Stimulated activated CD8-positive, alpha-beta memory T cell treated with anti-CD3 and anti-CD28 coated beads, Interleukin-15, amount 100 ng/mL, for 4 hours (primary cell): ENCODE measurements around the gene PRR19.

Experiments
- DNase-seq, 2 donors: peaks; one replicate each; pipeline ENCODE4 v3.0.0-alpha.2; 2020; ENCODE audit warnings: low read depth in 2 of 2

PRR19 gene

GRCh38 chr19:42283188-42284065, 18.5 kb upstream of the PRR19 start:
- peak; percentile 89 to 96 for DNase-seq

- peak; percentile 55 to 69 for DNase-seq
These were observed 17.8 kb upstream of the PRR19 start for GRCh38 chr19:42284066-42284501.

DNA sequence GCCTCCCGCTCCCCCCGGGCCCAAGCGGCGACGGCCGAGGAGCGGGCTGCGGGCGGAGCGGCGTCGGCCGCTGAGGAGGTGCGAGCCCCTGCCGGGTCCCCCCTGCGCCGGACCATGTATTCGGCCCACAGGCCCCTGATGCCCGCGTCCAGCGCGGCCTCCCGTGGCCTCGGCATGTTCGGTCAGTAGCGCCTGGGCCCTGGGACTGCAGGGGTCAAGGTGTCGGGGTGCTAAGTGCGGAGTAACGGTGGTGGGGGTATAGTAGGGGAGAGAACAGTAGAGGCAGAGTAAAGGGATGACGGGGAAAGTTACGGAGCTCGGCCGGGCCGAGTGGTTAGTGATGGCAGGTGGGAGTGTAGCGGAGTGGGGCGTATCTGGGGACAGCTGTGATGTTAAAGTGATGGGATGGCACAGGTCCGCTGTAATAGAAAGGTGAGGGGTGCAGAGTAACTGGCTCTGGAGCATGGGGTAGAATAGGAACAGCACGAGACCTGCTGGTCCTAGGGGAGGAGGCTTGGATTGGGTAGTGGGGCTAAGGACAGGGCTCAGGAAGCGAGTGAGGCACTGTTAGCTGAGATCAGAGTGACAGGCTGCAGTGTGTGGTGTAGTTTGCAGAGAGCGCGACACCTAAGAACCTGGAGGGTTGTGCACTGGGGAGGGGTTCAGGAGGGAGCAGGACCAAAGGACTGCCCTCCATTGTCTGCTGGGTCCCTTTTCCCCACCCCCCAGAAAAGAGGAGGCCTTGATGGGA, 17.2 kb upstream of the PRR19 start:
- no peak for DNase-seq

- no peak for DNase-seq
These were observed 16.4 kb upstream of the PRR19 start for GRCh38 chr19:42285541-42285941.

GRCh38 chr19:42285988-42286348, 16.0 kb upstream of the PRR19 start:
- DNase-seq = no peak

- no peak for DNase-seq
These were observed 15.4 kb upstream of the PRR19 start for GRCh38 chr19:42286349-42287016.

GRCh38 chr19:42287017-42287826, 14.7 kb upstream of the PRR19 start:
- no peak for DNase-seq

GRCh38 chr19:42287827-42288107, 14.2 kb upstream of the PRR19 start:
- no peak for DNase-seq

DNA sequence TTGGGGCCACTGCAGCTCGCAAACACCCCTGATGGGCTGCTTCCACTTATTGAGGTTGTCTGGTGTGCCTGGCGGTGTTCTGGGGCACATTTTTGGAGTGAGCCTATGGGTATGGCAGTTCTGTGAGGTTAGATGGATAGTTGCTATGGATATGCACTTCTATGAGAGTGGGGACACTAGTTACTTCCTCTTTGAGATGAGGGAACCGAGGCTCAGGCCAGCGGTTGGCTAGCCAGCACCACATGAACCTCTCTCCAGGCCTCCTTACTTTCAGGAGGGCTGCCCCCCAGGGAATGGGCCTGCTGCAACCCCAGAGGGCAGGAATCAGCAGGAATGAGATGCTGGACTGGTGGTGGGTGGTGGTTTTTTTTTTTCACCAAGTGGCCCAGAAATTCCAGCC, 13.5 kb upstream of the PRR19 start:
- DNase-seq = no peak

DNA sequence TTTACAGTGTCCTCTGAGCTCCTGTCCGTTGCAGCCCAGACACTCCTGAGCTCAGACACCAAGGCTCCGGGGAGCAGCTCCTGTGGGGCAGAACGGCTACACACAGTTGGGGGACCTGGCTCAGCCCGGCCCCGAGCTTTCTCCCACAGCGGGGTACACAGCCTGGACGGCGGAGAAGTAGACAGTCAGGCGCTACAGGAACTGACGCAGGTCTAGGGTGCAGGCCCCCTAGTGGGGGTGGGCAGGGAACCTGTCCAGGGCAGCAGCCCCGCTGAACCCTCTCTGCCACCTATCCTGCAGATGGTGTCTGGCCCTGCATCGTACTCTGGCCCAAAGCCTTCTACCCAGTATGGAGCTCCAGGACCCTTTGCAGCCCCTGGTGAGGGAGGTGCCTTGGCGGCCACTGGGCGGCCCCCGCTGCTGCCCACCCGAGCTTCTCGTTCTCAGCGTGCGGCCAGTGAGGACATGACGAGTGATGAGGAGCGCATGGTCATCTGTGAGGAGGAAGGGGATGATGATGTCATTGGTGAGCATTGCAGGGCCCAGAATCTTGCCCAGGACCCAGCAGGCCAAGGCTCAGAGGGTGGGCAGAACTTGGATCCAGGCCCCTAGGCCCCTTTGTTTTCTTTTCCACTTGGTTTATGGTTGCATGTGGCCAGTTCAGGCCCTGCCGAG, 12.9 kb upstream of the PRR19 start:
- DNase-seq = no peak

GRCh38 chr19:42289556-42290041, 12.3 kb upstream of the PRR19 start:
- DNase-seq = no peak

DNA sequence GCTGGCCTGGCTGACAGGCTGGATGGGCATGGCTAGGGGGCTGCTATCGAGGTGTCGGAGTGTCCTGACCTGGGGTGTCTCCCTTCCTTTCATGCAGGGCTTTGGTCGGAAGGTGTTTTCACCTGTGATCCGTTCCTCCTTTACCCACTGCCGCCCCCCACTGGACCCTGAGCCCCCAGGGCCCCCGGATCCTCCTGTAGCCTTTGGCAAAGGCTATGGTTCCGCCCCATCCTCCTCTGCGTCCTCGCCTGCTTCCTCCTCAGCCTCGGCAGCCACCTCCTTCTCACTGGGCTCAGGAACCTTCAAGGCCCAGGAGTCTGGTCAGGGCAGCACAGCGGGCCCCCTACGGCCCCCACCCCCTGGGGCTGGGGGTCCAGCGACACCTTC, 11.8 kb upstream of the PRR19 start:
- no peak for DNase-seq

DNA sequence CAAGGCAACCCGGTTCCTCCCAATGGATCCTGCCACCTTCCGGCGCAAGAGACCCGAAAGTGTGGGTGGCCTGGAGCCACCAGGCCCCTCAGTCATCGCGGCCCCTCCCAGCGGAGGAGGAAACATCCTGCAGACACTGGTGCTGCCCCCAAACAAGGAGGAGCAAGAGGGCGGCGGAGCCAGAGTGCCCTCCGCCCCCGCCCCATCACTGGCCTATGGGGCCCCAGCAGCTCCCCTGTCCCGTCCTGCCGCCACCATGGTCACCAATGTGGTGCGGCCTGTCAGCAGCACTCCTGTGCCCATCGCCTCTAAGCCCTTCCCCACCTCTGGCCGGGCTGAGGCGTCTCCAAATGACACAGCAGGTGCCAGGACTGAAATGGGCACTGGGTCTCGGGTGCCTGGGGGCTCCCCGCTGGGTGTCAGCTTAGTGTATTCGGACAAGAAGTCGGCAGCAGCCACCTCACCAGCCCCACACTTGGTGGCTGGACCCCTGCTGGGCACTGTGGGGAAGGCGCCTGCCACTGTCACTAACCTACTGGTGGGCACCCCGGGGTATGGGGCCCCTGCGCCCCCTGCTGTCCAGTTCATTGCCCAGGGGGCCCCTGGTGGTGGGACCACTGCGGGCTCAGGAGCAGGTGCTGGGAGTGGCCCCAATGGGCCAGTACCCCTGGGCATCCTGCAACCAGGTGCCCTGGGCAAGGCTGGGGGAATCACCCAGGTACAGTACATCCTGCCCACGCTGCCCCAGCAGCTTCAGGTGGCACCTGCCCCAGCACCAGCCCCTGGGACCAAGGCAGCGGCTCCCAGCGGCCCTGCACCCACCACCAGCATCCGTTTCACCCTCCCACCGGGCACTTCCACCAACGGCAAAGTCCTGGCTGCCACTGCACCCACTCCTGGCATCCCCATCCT, 11.2 kb upstream of the PRR19 start:
- DNase-seq = peak; percentile 30 to 35

DNA sequence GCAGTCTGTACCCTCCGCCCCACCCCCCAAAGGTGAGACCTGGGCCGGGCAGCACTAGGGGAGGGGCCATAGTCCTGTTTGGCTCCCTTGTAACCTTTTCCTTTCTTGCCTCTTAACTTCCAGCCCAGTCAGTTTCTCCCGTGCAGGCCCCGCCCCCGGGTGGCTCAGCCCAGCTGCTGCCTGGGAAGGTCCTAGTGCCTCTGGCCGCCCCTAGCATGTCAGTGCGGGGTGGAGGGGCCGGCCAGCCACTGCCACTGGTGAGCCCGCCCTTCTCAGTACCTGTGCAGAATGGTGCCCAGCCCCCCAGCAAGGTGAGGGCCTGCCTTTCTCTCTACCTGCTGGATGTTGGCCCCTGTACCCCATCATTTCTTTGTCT, 10.5 kb upstream of the PRR19 start:
- no peak for DNase-seq

DNA sequence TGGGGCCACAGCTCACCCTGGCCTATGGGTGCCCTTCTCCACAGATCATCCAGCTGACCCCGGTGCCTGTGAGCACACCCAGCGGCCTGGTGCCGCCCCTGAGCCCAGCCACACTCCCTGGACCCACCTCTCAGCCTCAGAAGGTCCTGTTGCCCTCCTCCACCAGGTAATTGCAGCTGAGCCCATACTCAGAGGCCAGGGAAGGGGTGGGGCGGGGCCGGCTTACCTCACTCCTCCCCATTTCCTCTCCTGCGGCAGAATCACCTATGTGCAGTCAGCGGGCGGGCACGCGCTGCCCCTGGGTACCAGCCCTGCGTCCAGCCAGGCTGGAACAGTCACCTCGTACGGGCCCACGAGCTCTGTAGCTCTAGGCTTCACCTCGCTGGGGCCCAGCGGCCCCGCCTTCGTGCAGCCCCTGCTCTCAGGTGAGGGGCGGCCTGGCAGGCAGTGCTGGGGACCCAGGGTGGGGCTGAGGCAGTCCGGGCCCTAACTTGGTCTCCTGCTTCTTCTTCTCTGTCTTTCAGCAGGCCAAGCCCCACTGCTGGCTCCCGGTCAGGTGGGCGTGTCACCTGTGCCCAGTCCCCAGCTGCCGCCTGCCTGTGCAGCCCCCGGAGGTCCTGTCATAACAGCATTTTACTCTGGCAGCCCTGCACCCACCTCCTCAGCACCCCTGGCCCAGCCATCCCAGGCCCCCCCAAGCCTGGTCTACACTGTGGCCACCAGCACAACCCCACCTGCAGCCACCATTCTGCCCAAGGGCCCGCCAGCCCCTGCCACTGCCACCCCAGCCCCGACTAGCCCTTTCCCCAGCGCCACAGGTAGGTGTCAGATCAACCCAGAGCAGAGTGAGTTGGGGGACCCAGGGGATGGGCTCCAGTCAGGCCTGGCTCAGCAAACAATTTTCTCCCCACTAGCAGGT, 9.6 kb upstream of the PRR19 start:
- DNase-seq = no peak

DNA sequence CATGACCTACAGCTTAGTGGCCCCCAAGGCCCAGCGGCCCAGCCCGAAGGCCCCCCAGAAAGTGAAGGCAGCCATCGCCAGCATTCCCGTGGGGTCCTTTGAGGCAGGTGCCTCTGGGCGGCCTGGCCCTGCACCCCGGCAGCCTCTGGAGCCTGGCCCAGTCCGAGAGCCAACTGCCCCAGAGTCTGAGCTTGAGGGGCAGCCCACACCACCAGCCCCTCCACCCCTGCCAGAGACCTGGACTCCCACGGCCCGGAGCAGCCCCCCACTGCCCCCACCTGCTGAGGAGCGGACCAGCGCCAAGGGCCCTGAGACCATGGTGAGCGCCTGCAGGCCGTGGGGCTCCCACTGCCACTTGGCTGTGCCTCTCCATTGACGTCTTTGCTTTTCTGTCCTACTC, 9.0 kb upstream of the PRR19 start:
- no peak for DNase-seq

- no peak for DNase-seq
These were observed 8.4 kb upstream of the PRR19 start for GRCh38 chr19:42293540-42293939.

DNA sequence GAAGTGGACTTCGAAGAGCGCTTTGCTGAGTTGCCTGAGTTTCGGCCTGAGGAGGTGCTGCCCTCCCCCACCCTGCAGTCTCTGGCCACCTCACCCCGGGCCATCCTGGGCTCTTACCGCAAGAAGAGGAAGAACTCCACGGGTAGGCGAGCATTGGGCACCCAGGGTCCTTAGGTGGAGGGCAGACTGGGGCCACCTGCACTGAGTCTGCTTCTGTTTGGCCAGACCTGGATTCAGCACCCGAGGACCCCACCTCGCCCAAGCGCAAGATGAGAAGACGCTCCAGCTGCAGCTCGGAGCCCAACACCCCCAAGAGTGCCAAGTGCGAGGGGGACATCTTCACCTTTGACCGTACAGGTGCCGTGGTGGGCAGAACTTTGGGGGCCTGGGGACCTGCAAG, 8.0 kb upstream of the PRR19 start:
- no peak for DNase-seq

GRCh38 chr19:42294471-42295137, 7.3 kb upstream of the PRR19 start:
- DNase-seq = no peak
